ENCODE results near the gene PRRG2. TPM values are rescaled to one million over a fixed set of nuclear protein-coding genes. Genes with fewer than 3 reads are reported as not detected.
A peak's percentile ranks its signal among the peaks of the same experiment; 100 is the strongest.

Gene PRRG2
- total RNA-seq, 1 experiment from 2014 or later: 3.3 TPM

- peak within 1 kb of the TSS; percentile 95 to 96 (median 96) for H3K27ac Mint-ChIP-seq
- no peaks in the 10 kb centered on the region for H3K4me1 ChIP-seq (ENCODE audit: insufficient read depth, low read length)
- H2BK12ac ChIP-seq (ENCODE audit: insufficient read length, low read depth, low read length): no peak within 1 kb of the TSS
- no peak within 1 kb of the TSS for H3K56ac ChIP-seq (ENCODE audit: insufficient read length, low read depth, low read length)
- peak within 1 kb of the TSS; percentile 19 for H2AFZ ChIP-seq (ENCODE audit: low read length)
- no peaks in the 10 kb centered on the region; a peak in 1 of 5 replicates for H3K9me3 Mint-ChIP-seq
- peaks cover 19 to 32% of the 10 kb centered on the region in 2 experiments for H3K4me1 Mint-ChIP-seq
- no peak within 1 kb of the TSS for H4K5ac ChIP-seq (ENCODE audit: insufficient read length, low read depth, low read length)
- no peak within 1 kb of the TSS for H3K4ac ChIP-seq (ENCODE audit: low read depth, low read length)
- H3K14ac ChIP-seq (ENCODE audit: insufficient read depth, low read length): peak within 1 kb of the TSS; percentile 62
- H2BK5ac ChIP-seq (ENCODE audit: insufficient read length, low read length): no peak within 1 kb of the TSS
- H2BK15ac ChIP-seq (ENCODE audit: low read depth, low read length): no peak within 1 kb of the TSS
- H3K4me2 ChIP-seq (ENCODE audit: insufficient read depth, insufficient read length, low read length): peak within 1 kb of the TSS; percentile 99
- no peaks in the 10 kb centered on the region for H3K27me3 Mint-ChIP-seq (ENCODE audit: low read depth)
- H3K79me2 ChIP-seq (ENCODE audit: insufficient read depth, low read length): peaks cover 7% of the 10 kb centered on the region; the same call in 1 of the 2 replicates
- no peak within 1 kb of the TSS for H3T11ph ChIP-seq (ENCODE audit: low read length)
- H3K9me3 ChIP-seq (ENCODE audit: control insufficient read depth, low read depth, low read length): no peaks in the 10 kb centered on the region
- H3K23me2 ChIP-seq (ENCODE audit: insufficient read length, low read depth, low read length, poor library complexity, severe bottlenecking): peaks cover 10% of the 10 kb centered on the region
- H3K27ac ChIP-seq (ENCODE audit: insufficient read length, low read depth, low read length): no peak within 1 kb of the TSS
- peak within 1 kb of the TSS; percentile 97 for H3K9ac ChIP-seq (ENCODE audit: extremely low read depth, insufficient read length, low read length)
- no peak within 1 kb of the TSS for H4K8ac ChIP-seq (replicated peaks; ENCODE audit: insufficient read length, low read depth, low read length)
- peak; percentile 96 for DNase-seq
- peak within 1 kb of the TSS; percentile 77 for H3K23ac ChIP-seq (ENCODE audit: insufficient read length, low read depth, low read length)
- H2BK20ac ChIP-seq (ENCODE audit: low read depth, low read length, poor library complexity, severe bottlenecking): no peak within 1 kb of the TSS
- peak within 1 kb of the TSS; percentile 92 to 95 for H3K4me3 Mint-ChIP-seq
- no peaks in the 10 kb centered on the region for H4K20me1 ChIP-seq (ENCODE audit: control insufficient read depth, insufficient read depth, insufficient read length)
- TF ChIP-seq, protein P1, sequence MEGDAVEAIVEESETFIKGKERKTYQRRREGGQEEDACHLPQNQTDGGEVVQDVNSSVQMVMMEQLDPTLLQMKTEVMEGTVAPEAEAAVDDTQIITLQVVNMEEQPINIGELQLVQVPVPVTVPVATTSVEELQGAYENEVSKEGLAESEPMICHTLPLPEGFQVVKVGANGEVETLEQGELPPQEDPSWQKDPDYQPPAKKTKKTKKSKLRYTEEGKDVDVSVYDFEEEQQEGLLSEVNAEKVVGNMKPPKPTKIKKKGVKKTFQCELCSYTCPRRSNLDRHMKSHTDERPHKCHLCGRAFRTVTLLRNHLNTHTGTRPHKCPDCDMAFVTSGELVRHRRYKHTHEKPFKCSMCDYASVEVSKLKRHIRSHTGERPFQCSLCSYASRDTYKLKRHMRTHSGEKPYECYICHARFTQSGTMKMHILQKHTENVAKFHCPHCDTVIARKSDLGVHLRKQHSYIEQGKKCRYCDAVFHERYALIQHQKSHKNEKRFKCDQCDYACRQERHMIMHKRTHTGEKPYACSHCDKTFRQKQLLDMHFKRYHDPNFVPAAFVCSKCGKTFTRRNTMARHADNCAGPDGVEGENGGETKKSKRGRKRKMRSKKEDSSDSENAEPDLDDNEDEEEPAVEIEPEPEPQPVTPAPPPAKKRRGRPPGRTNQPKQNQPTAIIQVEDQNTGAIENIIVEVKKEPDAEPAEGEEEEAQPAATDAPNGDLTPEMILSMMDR (conservative IDR thresholded peaks at IDR 0.05): no peak
- no peak within 1 kb of the TSS for H4K91ac ChIP-seq (ENCODE audit: insufficient read length, low read depth, low read length)
- H3K18ac ChIP-seq (ENCODE audit: insufficient read length, low read depth, low read length): peak within 1 kb of the TSS; percentile 58
- WGBS (ENCODE audit: extremely low coverage, insufficient read length, low lambda C conversion rate): no CpG with 5 or more reads among the region's 31 CpGs
- H3K79me1 ChIP-seq (ENCODE audit: insufficient read depth, low read depth, low read length, poor library complexity, severe bottlenecking): no peaks in the 10 kb centered on the region
- H3K36me3 Mint-ChIP-seq (ENCODE audit: insufficient read depth in 1 of 3, low read depth in 3 of 3): peaks cover 1 to 5% (median 4%) of the 10 kb centered on the region in 3 experiments; a peak in 3 of 7 replicates
- no peaks in the 10 kb centered on the region for H3K27me3 ChIP-seq (ENCODE audit: insufficient read depth, low read length)
- H2AK5ac ChIP-seq (ENCODE audit: insufficient read length, low read length): no peak within 1 kb of the TSS
- no peak within 1 kb of the TSS for H2BK120ac ChIP-seq (ENCODE audit: low read depth, low read length, poor library complexity, severe bottlenecking)
Measured at GRCh38 chr19:49580264-49581006, 681 bp upstream of the PRRG2 start, which contains the start of gene NOSIP. TSS of gene NOSIP (minus strand) at chr19:49580556. CDS start at chr19:49560691, 19,865 bp downstream.

Measured in H9 (cell line).